Measurements from ENCODE around the gene VIPR2.
"Not testable (repeated sequence)": the region's sequence is repeated elsewhere in the genome, so short reads cannot be mapped to it uniquely, and the experiment has no call there.

Gene VIPR2

DNA sequence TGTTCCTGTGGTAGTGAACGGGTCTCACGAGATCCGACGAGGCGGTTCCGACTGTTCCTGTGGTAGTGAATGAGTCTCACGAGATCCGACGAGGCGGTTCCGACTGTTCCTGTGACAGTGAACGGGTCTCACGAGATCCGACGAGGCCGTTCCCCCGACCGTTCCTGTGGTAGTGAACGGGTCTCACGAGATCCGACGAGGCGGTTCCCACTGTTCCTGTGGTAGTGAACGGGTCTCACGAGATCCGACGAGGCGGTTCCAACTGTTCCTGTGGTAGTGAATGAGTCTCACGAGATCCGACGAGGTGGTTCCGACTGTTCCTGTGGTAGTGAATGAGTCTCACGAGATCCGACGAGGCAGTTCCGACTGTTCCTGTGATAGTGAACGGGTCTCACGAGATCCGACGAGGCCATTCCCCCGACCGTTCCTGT, 43.0 kb downstream of the VIPR2 start:
- DNase-seq: not testable (repeated sequence)

DNA sequence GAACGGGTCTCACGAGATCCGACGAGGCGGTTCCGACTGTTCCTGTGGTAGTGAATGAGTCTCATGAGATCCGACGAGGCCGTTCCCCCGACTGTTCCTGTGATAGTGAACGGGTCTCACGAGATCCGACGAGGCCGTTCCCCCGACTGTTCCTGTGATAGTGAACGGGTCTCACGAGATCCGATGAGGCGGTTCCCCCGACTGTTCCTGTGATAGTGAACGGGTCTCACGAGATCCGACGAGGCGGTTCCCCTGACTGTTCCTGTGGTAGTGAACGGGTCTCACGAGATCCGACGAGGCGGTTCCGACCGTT, 43.6 kb downstream of the VIPR2 start:
- not testable (repeated sequence) for DNase-seq

DNA sequence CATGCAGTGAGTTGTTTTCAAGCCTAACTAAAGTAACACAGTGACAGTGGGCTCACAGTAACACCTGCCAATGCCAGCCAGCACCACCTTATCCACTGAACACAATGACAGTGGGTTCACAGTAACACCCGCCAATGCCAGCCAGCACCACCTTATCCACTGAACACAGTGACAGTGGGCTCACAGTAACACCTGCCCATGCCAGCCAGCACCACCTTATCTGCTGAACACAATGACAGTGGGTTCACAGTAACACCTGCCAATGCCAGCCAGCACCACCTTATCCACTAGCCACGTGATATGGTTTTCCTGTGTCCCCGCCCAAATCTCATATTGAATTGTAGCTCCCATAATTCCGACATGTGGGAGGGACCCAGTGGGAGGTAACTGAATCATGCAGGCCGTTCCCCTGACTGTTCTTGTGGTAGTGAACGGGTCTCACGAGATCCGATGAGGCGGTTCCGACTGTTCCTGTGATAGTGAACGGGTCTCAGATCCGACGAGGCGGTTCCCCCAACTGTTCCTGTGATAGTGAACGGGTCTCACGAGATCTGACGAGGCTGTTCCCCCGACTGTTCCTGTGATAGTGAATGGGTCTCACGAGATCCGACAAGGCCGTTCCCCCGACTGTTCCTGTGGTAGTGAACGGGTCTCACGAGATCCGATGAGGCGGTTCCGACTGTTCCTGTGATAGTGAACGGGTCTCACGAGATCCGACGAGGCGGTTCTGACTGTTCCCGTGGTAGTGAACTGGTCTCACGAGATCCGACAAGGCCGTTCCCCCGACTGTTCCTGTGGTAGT, 44.2 kb downstream of the VIPR2 start:
- DNase-seq: not testable (repeated sequence)

DNA sequence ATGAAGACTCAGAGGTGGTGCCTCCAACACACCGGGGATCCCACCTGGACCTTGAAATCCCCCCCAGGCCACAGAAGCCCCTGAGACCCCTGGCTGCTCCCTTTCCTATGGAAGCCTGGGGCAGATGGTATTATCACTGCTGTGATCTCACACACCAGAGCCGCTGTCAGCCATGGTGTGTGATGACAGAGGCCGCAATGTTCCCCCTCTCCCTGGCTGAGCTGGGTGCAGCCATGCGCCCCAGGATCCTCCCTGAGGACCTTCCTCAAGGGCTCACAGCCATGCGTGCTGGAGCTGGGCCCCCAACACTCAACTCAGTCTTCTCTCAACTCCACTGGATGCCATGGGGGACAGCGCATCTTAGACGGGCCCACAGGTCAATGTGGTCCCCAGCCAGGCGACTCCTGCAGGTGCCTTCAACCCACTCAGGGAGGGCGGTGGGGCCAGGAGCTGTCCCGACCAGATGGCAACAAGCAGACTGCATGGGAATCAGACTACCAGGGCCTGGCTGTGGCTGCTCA, 44.9 kb downstream of the VIPR2 start:
- no peak for DNase-seq

DNA sequence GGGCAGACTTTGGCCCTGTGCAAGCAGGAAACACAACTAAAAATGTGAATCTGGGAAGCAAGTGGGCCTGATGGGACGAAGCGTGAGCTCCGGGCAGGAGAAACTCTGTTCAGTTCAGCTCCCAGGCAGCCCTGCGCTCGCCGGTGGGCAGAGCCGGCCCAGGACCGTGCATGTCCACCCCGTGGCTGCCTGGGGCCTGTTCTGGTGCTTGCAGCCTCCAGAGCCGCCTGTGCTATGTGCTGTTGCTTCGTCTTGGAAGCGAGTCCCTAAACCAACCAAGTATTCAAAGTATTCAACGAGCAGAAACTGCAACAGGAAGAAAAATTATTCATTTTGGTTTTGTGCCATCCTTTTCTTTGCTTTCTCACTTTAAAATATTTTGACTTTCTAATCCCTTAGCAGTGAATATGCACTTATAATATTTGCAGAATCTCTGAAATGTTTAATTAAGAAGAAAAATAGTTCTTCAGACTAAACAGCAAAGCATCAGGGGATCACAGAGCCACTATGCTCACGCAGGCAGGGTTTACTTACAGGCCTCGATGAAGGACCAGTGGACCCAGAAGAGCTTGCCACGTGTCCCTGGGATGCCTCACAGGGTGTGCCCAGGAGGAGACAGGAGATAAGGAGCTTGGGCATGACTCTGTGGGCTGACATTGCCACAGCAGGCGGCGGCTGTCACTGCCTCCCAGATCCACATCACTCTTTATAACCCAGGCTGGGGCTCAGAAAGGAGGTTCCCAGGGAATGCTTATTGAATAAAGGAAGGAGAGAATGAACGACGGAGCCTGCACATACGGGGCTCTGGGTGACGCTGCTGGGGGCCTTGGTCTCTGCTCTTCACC, 45.6 kb downstream of the VIPR2 start:
- DNase-seq: no peak

DNA sequence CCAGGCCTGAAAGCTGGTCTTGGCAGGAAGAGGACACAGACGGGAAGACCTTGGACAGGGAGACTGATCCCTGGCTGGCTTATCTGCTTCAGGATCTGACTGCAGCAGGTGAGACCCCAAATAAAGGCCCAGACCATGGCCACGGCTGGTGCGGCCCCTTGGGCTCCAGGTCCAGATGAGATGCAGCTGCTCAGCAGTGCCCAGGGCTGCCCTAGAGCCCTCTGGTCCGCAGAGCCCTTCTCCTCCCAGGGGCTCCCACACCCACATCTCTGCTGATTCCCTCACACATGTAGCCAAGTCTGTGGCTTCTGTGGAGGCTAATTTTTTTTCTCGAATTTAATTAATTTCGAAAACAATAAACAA, 46.3 kb downstream of the VIPR2 start:
- no peak for DNase-seq

DNA sequence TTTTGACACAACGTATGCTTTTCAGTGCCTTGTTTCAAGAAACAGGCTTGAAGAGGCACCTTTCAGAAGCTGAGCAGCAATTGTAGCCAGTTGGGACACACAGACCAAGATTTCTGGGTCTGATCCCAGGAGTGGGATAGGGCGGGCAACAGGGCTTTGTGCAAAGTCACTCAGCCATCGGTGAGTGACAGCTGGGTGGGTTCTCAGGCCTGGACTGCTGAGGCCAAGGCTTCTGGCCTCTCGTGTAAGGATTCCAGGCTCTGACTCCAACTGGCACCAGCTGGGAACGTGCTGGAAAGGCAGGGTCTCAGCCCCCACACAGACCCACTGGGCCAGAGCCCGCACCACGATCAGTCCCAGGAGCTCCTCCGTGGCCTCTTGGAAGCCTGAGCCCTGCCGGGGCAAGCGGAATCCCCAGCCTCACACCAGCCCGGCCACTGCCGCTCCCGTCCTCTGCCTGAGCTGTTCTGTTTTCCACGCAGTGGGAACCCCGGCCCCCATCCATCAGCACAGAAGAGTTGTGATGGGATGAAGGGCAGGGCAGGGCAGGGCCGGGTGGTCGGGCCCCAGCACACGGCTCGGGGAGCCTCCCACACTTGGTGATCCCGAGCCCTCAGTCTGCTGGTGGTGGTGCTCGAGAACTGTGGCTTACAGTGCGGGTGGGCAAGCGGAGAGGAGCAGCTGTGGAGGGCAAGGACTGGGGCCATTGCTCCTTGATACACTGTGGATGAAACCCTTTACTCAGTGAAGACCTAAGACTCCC, 46.8 kb downstream of the VIPR2 start:
- no peak for DNase-seq

DNA sequence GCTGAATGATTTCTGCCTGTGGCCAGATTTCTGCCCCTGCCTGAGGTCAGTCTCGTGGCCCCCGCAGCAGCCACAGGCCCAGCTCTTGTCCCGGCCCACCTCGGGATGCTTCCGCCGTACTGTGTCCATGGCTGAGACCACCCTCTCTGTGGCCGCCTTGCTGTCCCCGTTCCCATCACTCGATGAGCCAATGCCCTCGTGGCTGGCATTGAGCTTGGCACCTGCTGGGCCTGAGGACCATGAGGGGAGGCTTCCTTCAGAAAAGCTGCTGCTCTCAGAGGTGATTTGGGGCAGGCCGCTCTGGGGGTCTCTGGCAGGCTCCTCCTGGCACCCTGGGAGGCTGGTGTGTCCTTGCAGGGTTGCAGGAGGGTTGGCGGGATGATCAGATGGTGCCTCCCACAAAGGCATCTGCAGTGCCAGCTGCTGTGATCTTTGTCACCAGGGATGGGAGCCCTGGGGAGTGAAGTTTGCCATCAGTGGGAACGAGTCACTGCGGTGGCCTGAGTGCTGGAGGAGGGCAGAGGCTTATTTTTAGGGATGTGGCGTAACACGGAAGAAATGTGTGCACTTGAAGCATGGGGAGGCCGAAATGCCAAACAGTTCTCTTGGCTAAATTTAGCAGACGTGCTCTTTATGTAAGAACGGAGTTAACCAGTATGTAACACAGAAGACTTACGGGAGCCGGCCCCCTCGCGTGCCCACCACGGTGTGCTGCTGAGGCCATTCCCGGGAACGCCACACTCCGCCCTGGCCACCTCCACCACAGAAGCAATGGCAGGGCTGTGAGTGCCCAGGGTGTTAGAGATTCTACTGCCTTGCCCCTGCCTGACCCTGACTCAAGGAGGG, 47.7 kb downstream of the VIPR2 start:
- no peak for DNase-seq

DNA sequence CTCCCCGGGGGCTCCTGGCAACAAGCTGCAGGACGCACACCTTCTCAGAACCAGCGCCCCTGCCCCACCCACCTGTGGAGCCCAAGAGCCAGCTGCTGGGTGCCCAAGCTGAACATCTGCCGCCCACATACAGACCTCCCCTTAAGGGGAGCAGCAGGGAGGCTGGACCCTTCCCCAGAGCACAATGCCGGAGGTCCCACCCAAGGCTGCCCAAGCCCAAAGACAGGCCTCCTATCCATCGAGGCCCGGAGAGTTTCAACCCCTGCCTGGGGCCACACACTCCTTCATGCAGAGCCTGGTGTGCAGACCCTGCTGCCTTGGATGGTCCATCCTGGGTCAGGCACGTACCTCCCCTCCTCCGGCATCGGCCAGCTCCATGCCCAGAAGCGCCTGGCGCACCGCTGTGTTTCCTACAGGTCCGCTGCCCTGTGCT, 48.7 kb downstream of the VIPR2 start:
- no peak for DNase-seq

DNA sequence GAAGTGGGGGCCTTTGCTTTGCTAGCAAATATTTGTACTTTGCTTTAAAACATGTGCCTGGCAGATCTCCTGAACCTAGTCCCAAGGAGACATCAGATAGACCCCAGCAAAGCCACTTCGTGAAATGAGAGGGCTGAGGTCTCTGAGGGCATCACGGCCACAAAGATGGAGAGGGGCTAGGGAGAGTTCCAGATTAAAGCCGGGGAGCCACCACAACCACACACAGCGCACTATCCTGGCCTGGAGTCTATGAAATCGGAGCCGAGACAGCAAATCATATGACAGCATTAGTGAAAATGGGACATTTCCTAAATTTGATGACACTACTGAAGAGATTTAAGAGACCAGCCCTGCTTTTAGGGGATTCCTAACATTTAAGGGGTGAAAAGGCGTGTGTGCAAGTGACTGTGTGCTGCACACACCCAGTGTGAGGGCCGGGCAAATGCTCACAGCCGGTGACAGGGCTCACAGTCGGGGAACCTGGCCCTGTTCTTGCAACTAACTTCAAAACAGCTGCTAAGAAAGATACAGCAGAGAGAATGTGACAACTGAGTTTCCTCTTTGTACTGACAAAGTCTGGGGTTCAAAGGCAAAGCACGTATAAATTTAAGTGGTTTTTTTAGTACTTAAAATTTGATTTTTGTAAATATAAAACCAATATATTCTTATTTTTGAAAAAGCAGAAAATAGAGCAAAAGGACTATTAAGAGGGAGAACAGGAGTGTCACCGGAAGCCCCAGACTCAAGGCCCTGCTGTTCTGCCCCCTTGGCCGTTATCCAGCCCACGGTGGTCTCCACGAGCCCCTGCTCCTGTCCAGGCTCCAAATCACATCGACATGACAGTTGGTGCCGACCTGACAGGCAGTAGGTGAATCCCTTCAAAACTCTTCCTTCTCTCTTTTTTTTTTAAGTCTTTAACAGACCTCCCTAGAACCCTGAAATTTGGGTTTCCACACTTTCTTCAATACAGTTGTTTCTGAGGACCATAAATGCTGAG, 49.5 kb downstream of the VIPR2 start:
- no peak for DNase-seq

DNA sequence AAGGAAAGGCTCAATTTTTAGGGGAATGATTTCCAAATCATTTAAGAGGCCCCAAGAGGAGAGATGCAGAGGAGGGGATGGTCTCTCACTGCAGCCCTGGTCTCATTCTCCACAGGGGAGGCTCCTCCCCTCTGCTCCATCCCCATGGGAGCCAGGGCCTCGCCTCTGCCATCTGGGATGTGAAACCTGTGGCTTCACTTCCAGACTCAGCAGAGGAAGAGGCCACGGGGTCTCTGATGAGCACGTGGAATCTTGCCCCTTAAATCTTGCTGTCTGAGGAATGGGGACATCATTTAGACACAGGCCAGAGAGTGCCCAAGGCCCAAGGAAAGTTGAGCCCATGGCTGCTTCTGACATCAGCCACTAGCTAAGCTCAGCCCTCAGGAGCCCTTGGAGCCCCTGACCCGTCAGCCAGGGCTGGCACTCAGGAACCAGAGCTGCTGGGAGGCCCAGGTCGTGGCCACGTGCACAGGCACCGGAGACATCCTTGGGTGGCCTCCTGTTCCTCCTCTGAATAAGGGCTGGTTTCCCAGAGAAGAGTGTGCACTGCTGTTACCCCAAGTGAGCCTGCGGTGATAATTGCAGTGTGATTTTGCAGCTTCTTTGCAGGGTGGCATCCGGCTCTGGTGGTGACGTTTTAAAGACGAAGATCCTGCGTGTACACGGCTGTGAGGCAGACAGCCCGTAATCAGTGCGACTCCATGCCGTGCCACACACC, 50.5 kb downstream of the VIPR2 start:
- DNase-seq: no peak

DNA sequence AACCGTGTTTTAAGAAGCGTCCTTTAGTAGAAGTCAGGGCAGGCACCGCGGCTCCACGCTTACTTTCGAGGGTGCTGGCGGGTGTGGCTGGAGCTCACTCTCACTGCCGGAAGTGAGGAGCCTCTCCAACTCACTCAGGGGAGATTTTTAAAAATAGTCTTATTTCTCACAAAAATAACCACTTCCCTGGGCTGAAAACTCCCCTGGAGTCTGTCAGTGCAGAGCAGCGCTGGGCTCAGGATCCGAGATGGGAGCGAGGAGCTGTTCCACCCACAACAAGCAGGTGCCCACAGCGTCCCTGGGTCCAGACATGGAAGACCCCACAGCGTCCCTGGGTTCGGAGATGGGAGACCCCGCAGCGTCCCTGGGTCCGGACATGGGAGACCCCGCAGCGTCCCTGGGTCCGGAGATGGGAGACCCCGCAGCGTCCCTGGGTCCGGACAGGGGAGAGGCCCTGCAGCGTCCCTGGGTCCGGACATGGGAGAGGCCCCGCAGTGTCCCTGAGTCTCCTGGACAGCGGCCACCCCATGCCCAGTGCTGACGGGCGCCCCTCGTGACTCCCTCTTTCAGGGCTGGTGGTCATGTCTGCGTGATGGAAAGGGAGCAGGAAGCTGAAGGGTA, 51.2 kb downstream of the VIPR2 start:
- DNase-seq: no peak

DNA sequence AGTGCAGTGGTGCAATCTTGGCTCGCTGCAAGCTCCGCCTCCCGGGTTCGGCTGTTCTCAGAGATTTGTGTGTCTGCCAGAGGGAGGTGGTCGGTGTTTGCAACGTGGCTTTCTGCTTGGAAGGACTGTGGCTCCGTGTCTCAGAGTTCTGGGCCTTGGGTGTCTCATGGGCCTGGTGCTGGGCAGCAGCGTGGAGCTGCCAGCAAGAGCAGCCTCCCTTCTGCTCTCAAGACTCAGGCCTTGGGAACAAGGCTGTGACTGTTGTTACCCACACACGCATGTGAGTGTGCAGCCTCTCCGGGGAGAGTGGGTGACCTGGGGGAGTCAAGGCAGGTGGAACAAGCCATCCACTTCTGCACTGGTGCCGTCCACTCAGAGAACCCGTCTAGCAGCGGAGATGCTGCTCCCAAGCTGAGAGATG, 52.0 kb downstream of the VIPR2 start:
- no peak for DNase-seq

DNA sequence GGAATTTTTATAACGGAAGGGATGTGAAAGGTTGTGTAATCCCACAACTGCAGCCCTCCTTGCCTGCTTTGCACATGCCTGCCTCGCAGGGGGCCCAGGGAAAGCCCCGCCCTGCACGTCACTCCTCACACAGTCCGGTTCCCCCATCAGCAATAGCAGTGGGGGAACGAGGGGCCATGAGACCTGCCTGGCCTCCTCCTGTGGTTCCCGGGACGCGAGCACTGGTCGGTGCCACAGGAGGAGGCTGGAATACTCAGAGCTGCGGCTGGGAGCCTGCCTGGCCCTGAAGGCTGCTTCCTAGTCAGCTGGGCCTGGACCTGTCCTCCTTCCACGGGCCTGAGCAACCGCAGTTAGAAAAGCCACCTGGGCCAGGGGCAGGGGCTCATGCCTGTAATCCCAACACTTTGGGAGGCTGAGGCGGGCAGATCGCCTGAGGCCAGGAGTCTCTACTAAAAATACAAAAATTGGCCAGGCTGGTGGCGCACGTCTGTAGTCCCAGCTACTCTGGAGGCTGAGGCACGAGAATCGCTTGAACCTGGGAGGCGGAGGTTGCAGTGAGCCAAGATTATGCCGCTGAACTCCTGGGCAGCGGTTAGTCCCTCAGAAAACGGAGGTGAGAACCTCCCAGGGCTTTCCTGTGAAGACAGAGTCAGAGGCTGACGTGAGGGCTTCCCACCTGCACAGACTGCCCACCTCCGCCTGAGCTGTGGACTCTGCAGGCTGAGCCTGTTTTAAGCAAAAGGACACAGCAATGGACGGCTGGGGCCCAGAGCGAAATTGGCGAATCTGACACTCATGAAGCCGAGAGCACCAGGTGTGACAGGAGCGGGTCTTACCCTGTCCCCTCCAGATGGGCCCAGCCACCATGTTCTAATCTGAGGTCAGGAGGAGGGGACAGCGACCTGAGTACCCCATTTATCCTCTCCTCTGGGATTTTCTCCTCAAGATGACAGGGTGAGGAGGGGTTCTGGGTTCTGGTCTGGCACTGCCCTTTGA, 52.9 kb downstream of the VIPR2 start:
- no peak for DNase-seq

DNA sequence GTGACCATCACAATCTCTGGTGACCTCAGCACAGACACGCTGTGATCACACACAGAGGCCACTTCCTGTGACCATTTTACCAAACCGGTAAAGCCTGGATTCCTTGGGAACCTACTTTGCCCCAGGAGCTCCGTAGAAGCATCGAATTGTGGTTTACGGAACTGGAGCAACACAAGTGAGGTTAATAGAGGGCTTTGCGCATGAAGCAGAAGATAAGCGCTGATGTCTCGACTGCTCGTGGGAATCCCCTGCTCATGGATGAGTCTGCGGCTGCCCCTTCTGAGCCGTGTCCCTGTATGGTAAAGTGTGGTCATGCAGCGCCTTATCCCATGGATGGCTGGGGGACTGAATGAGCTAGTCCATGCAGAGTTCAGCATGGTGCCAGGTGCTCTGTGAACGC, 53.6 kb downstream of the VIPR2 start:
- DNase-seq: no peak

DNA sequence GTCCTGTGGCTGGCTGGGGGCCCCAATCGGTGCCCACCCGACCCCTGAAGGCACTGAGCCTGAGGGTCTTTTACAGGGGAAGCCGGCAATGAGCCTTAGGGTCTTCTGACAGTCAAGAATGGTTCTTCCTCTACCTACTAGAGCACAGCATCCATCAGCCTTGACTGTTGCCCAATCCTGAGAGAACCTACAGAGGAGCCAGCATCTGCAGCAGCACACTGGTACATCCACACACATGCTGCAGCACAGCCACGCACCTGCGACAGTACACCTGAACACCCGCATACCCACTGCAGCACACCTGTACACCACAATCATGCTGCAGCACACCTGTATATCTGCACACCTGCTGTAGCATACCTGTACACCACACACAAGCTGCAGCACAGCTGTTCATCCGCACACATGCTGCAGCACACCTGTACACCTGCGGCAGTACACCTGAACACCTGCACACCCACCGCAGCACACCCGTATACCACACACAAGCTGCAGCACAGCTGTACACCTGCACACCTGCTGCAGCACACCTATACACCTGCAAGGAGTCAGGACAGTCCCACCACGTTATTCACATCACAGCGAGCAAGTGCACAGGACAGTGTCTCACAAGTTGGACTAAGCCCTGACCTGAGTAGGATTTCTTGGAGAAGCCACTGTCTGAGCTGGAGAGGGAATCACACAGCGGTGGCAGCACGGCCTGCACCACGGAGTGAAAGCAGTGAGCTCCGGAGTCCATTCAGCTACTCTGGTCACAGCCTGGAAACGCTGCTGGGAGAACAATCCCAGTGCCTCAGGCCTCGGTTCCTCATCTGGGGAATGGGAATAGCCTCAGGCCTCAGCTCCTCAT, 56.4 kb downstream of the VIPR2 start:
- no peak for DNase-seq

DNA sequence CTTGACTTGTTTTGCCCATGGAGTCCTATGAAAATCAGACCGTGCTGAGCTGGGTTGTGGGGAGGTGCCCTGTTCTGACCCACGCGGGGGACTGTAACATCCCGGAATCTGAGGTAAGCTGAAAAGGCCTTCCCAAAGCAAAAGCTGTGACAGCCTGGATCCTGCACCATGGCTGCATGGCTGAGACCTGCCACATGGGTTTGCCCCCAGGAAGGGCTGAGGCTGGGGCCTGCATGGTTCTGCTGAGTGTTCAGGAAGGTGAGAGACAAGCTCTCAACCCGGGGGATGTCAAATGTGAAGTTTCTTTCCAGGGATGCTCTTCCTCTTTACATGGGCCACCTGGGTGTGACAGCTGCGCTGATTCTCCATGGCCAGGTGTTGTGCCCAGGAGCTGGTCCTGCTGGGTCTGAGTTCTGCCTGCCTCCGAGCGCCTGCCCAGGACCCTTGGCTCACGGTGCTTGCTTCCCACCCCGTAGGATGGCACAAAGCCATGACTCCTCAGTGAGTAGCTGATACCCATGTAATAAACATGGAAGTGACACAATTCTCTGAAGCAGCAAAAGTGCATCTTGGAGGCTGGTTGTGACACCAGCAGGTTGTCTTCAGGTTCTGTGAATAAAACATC, 58.3 kb downstream of the VIPR2 start:
- DNase-seq: no peak

All from NCI-H748 treated with DMSO at 0.1 percent for 48 hours (cell line).